Loucy (cell line): ENCODE measurements around the gene CHSY3.

Experiments
- CTCF ChIP-seq: fragments of 200-600 bp; sonication (generic); conservative IDR thresholded peaks from 2 replicates; pipeline ENCODE4 v1.5.1; 2014; ENCODE audit warnings: mild to moderate bottlenecking, antibody characterized with exemption, low read length
- EZH2phosphoT487 ChIP-seq: fragments of 200-600 bp; IDR thresholded peaks from 2 replicates; pipeline ENCODE4 v1.6.1; 2018; ENCODE audit warnings: antibody characterized with exemption, mild to moderate bottlenecking, moderate library complexity, borderline replicate concordance

- no peak for TF ChIP-seq CTCF
- no peak for TF ChIP-seq EZH2phosphoT487
Measured at GRCh38 chr5:130061746-130062145, 157.5 kb downstream of the CHSY3 start.
